HCT116 (cell line): ENCODE data around the gene TMEM255A. TPM values are rescaled to one million over a fixed set of nuclear protein-coding genes. Genes with fewer than 3 reads are reported as not detected.

Experiments
- ATAC-seq: fragments of 200-7000 bp; cut with Tn5 transposase; 2 replicates; pipeline ENCODE4 v1.9.1; 2020; ENCODE audit warnings: mild to moderate bottlenecking, moderate library complexity
- BruUV-seq: library from RNA; stranded (reverse); fragments of 400-500 nt; replicated peaks from 2 replicates; lab custom pipeline; 2021; lab: Mats Ljungman, UMichigan
- CTCF ChIA-PET: fragments of 300-600 bp; sonication (Branson Sonifier 250); formaldehyde crosslinking; loops from one replicate; lab custom pipeline; 2021; ENCODE audit warnings: antibody characterized with exemption; lab: Charles Lee
- POLR2A ChIA-PET: fragments of 300-600, 350-600 bp; sonication (Branson Sonifier 250); formaldehyde crosslinking; loops from one replicate; lab custom pipeline; 2021; ENCODE audit warnings: antibody characterized with exemption; lab: Charles Lee
- RAD21 ChIA-PET, 2 experiments: fragments of 300-600 bp; sonication (Branson Sonifier 250); formaldehyde crosslinking; loops; one replicate each; lab custom pipeline; 2023; ENCODE audit warnings: low total read pairs in 2 of 2; ENCODE audit not compliant: uncharacterized antibody in 2 of 2, unreplicated experiment in 2 of 2, low non-redundant PET in 1 of 2; lab: Charles Lee
- DNase-seq: peaks from one replicate; pipeline ENCODE4 v3.0.0-alpha.2; 2010; ENCODE audit warnings: low read depth, low spot score
- H2AFZ ChIP-seq: fragments of 200-600 bp; shearing (Covaris generic), sonication (generic); 2 replicates; pipeline ENCODE4 v1.6.1; 2017; ENCODE audit warnings: low read depth, mixed run types, mixed read lengths, antibody characterized with exemption, low read length; ENCODE audit not compliant: poor library complexity, severe bottlenecking
- H3K27ac ChIP-seq: 2 replicates; pipeline ENCODE4 v1.5.1; 2012; ENCODE audit warnings: low read depth, low read length
- H3K27me3 ChIP-seq: fragments of 200-600 bp; sonication (generic); 2 replicates; pipeline ENCODE4 v1.6.1; 2016; ENCODE audit warnings: mixed run types, low read length, mixed read lengths; ENCODE audit not compliant: insufficient read depth
- H3K36me3 ChIP-seq, 2 experiments: fragments of 200-500 bp in 1 of 2; fragments of 200-600 bp in 1 of 2; sonication (Bioruptor generic) in 1 of 2; sonication (generic) in 1 of 2; 2 replicates each; pipeline versions ENCODE4 v1.5.1 to v1.6.1; 2014 to 2016; ENCODE audit warnings: low read length in 2 of 2, inconsistent platforms in 1 of 2, mixed read lengths in 1 of 2, mixed run types in 1 of 2; ENCODE audit not compliant: insufficient read depth in 2 of 2, control insufficient read depth in 1 of 2
- H3K4me1 ChIP-seq, 2 experiments: fragments of 200-600 bp in 1 of 2; sonication (generic) in 1 of 2; 2 replicates each; pipeline versions ENCODE4 v1.5.1 to v1.6.1; 2012 to 2017; ENCODE audit warnings: low read length in 2 of 2, inconsistent platforms in 1 of 2, mild to moderate bottlenecking in 1 of 2, mixed read lengths in 1 of 2, mixed run types in 1 of 2, moderate library complexity in 1 of 2; ENCODE audit not compliant: insufficient read depth in 2 of 2, control insufficient read depth in 1 of 2
- H3K4me2 ChIP-seq: fragments of 200-600 bp; sonication (generic); 2 replicates; pipeline ENCODE4 v1.6.1; 2017; ENCODE audit warnings: mixed run types, low read length, mixed read lengths
- H3K4me3 ChIP-seq, 2 experiments: fragments of 200-600 bp in 1 of 2; sonication (generic) in 1 of 2; replicated peaks in 1 of 2; 2 replicates each; pipeline ENCODE4 v1.5.1; 2011 to 2016; ENCODE audit warnings: low read length in 2 of 2, control low read depth in 1 of 2, low read depth in 1 of 2, mild to moderate bottlenecking in 1 of 2, mixed read lengths in 1 of 2, mixed run types in 1 of 2
- H3K79me2 ChIP-seq: fragments of 200-600 bp; sonication (generic); 2 replicates; pipeline ENCODE4 v1.6.1; 2017; ENCODE audit warnings: mild to moderate bottlenecking, mixed run types, low read length, moderate library complexity, mixed read lengths; ENCODE audit not compliant: insufficient read depth
- H3K9ac ChIP-seq: fragments of 200-600 bp; sonication (generic); 2 replicates; pipeline ENCODE4 v1.6.1; 2016; ENCODE audit warnings: low read length, mixed read lengths
- H3K9me2 ChIP-seq: fragments of 200-600 bp; sonication (generic), shearing (Covaris generic); 2 replicates; pipeline ENCODE4 v1.6.1; 2017; ENCODE audit warnings: mixed run types, mild to moderate bottlenecking, moderate library complexity; ENCODE audit not compliant: insufficient read depth
- H3K9me3 ChIP-seq, 2 experiments: fragments of 200-500 bp in 1 of 2; fragments of 200-600 bp in 1 of 2; sonication (Bioruptor generic) in 1 of 2; sonication (generic) in 1 of 2; 2 replicates each; pipeline ENCODE4 v1.6.1; 2014 to 2017; ENCODE audit warnings: low read length in 2 of 2, mixed read lengths in 2 of 2, inconsistent platforms in 1 of 2, low read depth in 1 of 2, mild to moderate bottlenecking in 1 of 2, mixed run types in 1 of 2, moderate library complexity in 1 of 2; ENCODE audit not compliant: control insufficient read depth in 1 of 2, insufficient read depth in 1 of 2
- H4K20me1 ChIP-seq: fragments of 200-600 bp; sonication (generic), shearing (Covaris generic); 2 replicates; pipeline ENCODE4 v1.6.1; 2017; ENCODE audit warnings: mixed run types, mild to moderate bottlenecking, moderate library complexity; ENCODE audit not compliant: insufficient read depth
- ATF3 ChIP-seq: IDR thresholded peaks from 2 replicates; pipeline ENCODE4 v1.6.1; 2012
- CBX3 ChIP-seq: IDR thresholded peaks from 2 replicates; pipeline ENCODE4 v1.6.1; 2012; ENCODE audit warnings: low read depth
- EGR1 ChIP-seq: IDR thresholded peaks from 2 replicates; pipeline ENCODE4 v1.6.1; 2012; ENCODE audit warnings: low read depth
- EZH2phosphoT487 ChIP-seq: fragments of 200-600 bp; IDR thresholded peaks from 2 replicates; pipeline ENCODE4 v1.6.1; 2018; ENCODE audit warnings: antibody characterized with exemption, borderline replicate concordance
- JUND ChIP-seq: IDR thresholded peaks from 2 replicates; pipeline ENCODE4 v1.6.1; 2012
- MAX ChIP-seq: IDR thresholded peaks from 2 replicates; pipeline ENCODE4 v1.6.1; 2012
- POLR2A ChIP-seq: IDR thresholded peaks from 2 replicates; pipeline ENCODE4 v1.7.0; 2011; ENCODE audit warnings: borderline replicate concordance; ENCODE audit not compliant: insufficient read depth, insufficient read length; ENCODE audit errors: extremely low read depth
- POLR2AphosphoS5 ChIP-seq: IDR thresholded peaks from 2 replicates; pipeline ENCODE4 v1.6.1; 2011; ENCODE audit warnings: mild to moderate bottlenecking, low read depth, low read length, moderate library complexity
- RAD21 ChIP-seq: IDR thresholded peaks from 2 replicates; pipeline ENCODE4 v1.6.1; 2012; ENCODE audit warnings: low read depth, mild to moderate bottlenecking
- REST ChIP-seq: IDR thresholded peaks from 2 replicates; pipeline ENCODE4 v1.6.1; 2012; ENCODE audit warnings: low read depth
- SIN3A ChIP-seq: IDR thresholded peaks from 2 replicates; pipeline ENCODE4 v1.6.1; 2012; ENCODE audit warnings: low read depth
- SP1 ChIP-seq: IDR thresholded peaks from 2 replicates; pipeline ENCODE4 v1.6.1; 2012; ENCODE audit warnings: low read depth
- SRF ChIP-seq: IDR thresholded peaks from 2 replicates; pipeline ENCODE4 v1.6.1; 2012; ENCODE audit warnings: low read depth
- TCF7L2 ChIP-seq: IDR thresholded peaks from 2 replicates; pipeline ENCODE4 v1.7.0; 2011; ENCODE audit warnings: borderline replicate concordance, inconsistent platforms; ENCODE audit not compliant: insufficient read depth, insufficient read length; ENCODE audit errors: extremely low read depth
- YY1 ChIP-seq: IDR thresholded peaks from 2 replicates; pipeline ENCODE4 v1.6.1; 2011; ENCODE audit warnings: low read length, low read depth, moderate library complexity, mild to moderate bottlenecking; ENCODE audit not compliant: insufficient replicate concordance; ENCODE audit errors: extremely low read depth
- ZBTB33 ChIP-seq: IDR thresholded peaks from 2 replicates; pipeline ENCODE4 v1.6.1; 2011; ENCODE audit warnings: mild to moderate bottlenecking, low read length, moderate library complexity; ENCODE audit not compliant: insufficient replicate concordance; ENCODE audit errors: extremely low read depth
- ZFX ChIP-seq: fragments of 450-650 bp; IDR thresholded peaks from 2 replicates; pipeline ENCODE4 v1.6.1; 2017
- ZNF274 ChIP-seq: fragments of 200-500 bp; sonication (Bioruptor generic); IDR thresholded peaks from 2 replicates; pipeline ENCODE4 v1.6.1; 2014; ENCODE audit warnings: mild to moderate bottlenecking, low read depth, low read length, inconsistent platforms
- intact Hi-C: fragments of 100-400 bp; cut with micrococcal nuclease; formaldehyde crosslinking; loops from 2 replicates; pipeline ENCODE4 v1.10.0; 2022
- total RNA-seq: library from RNA; stranded (reverse); gene quantifications from one replicate; pipeline ENCODE4 v1.2.1, GENCODE V29; 2021; ENCODE audit not compliant: unreplicated experiment

The TMEM255A gene
- total RNA-seq, 1 experiment from 2014 or later: not detected

GRCh38 chrX:120301960-120302359 lies 9.3 kb downstream of the TMEM255A start:
- H4K20me1 ChIP-seq: no peaks in the 10 kb centered on the region
- no peak overlapping the region for H3K4me3 ChIP-seq
- no peak for ATAC-seq
- H3K79me2 ChIP-seq: no peaks in the 10 kb centered on the region
- H3K9me3 ChIP-seq: no peaks in the 10 kb centered on the region
- H3K27me3 ChIP-seq: no peaks in the 10 kb centered on the region
- no peaks in the 10 kb centered on the region for H3K9me2 ChIP-seq
- no peak overlapping the region for H3K4me2 ChIP-seq
- no peak overlapping the region for H2AFZ ChIP-seq
- DNase-seq: no peak
- TF ChIP-seq POLR2A (no peak), ATF3 (no peak), REST (no peak), ZBTB33 (no peak), ZNF274 (no peak), YY1 (no peak), CBX3 (no peak), SRF (no peak), MAX (no peak), TCF7L2 (no peak), SIN3A (no peak), SP1 (no peak), POLR2AphosphoS5 (no peak), ZFX (no peak), JUND (no peak), EGR1 (no peak), RAD21 (no peak), EZH2phosphoT487 (no peak)
- H3K36me3 ChIP-seq: no peaks in the 10 kb centered on the region
- H3K4me1 ChIP-seq: no peaks in the 10 kb centered on the region; a peak in 1 of 4 replicates
- RAD21 ChIA-PET: no interaction called here
- intact Hi-C loops: no loop called here
- no peak overlapping the region for H3K9ac ChIP-seq
- no TSS peak for BruUV-seq
- POLR2A ChIA-PET: no interaction called here
- no peak overlapping the region for H3K27ac ChIP-seq
- CTCF ChIA-PET: interaction anchor here (0.8 to 1.0 kb wide), 2 partner anchors 16 to 184 kb away, joined by 3 to 4 read pairs; no protein-coding TSS in a partner anchor
